Liver (tissue), 3 donors: ENCODE results near the gene TRIM41.

ENCODE experiments used
- ATF3 ChIP-seq: IDR thresholded peaks from 2 replicates; pipeline ENCODE4 v1.6.1; 2016; ENCODE audit warnings: antibody characterized with exemption
- CTCF ChIP-seq: fragments of 150-350 bp; IDR thresholded peaks from 2 replicates; pipeline ENCODE4 v1.5.1; 2017; ENCODE audit warnings: improper control_type of control experiment, low read depth, low read length; ENCODE audit not compliant: missing input control
- EGR1 ChIP-seq, 2 donors: IDR thresholded peaks; 2 replicates each; pipeline ENCODE4 v1.6.1; 2016 to 2018; ENCODE audit warnings: antibody characterized with exemption in 2 of 2, low read depth in 2 of 2
- GABPA ChIP-seq, 2 donors: IDR thresholded peaks in 1 of 2; conservative IDR thresholded peaks in 1 of 2; 2 replicates each; pipeline ENCODE4 v1.6.1; 2016; ENCODE audit warnings: antibody characterized with exemption in 2 of 2, mild to moderate bottlenecking in 1 of 2, moderate library complexity in 1 of 2
- MAX ChIP-seq: IDR thresholded peaks from 2 replicates; pipeline ENCODE4 v1.6.1; 2016; ENCODE audit warnings: antibody characterized with exemption
- NR2F2 ChIP-seq: IDR thresholded peaks from 2 replicates; pipeline ENCODE4 v1.6.1; 2016; ENCODE audit warnings: antibody characterized with exemption
- RAD21 ChIP-seq, 2 donors: IDR thresholded peaks; 2 replicates each; pipeline ENCODE4 v1.6.1; 2016; ENCODE audit warnings: antibody characterized with exemption in 2 of 2, mild to moderate bottlenecking in 2 of 2
- REST ChIP-seq: IDR thresholded peaks from 2 replicates; pipeline ENCODE4 v1.6.1; 2016; ENCODE audit warnings: antibody characterized with exemption, mild to moderate bottlenecking
- SP1 ChIP-seq: IDR thresholded peaks from 2 replicates; pipeline ENCODE4 v1.6.1; 2018; ENCODE audit warnings: antibody characterized with exemption, mild to moderate bottlenecking
- TAF1 ChIP-seq: conservative IDR thresholded peaks from 2 replicates; pipeline ENCODE4 v1.6.1; 2016; ENCODE audit warnings: antibody characterized with exemption, mild to moderate bottlenecking
- YY1 ChIP-seq: IDR thresholded peaks from 2 replicates; pipeline ENCODE4 v1.6.1; 2016; ENCODE audit warnings: antibody characterized with exemption, mild to moderate bottlenecking
- ZBTB33 ChIP-seq: IDR thresholded peaks from 2 replicates; pipeline ENCODE4 v1.6.1; 2016; ENCODE audit warnings: antibody characterized with exemption
- donor health status: healthy.
- donor health status: healthy.

GRCh38 chr5:181221792-181222629 is 1.1 kb upstream of the TRIM41 start:
- TF ChIP-seq CTCF (no peak), EGR1 (IDR thresholded peaks at IDR 0.05; ENCODE audit: low read depth in 2 of 2) (peak in 1 of 2 donors; percentile 52), TAF1 (no peak), ZBTB33 (peak; percentile 36), ATF3 (peak; percentile 100), NR2F2 (peak; percentile 32), SP1 (peak; percentile 30), MAX (peak; percentile 84), RAD21 (IDR thresholded peaks at IDR 0.05) (peak in 1 of 2 donors; percentile 36), GABPA (IDR thresholded peaks at IDR 0.05 in 1 of 2, conservative IDR thresholded peaks at IDR 0.05 in 1 of 2) (peak; percentile 26 to 79), YY1 (peak; percentile 83), REST (no peak)
